Forelimb muscle (tissue), 1 donor: Measurements from ENCODE around the gene FOXE3. TPM values are rescaled to one million over a fixed set of nuclear protein-coding genes. Genes with fewer than 3 reads are reported as not detected.

Experiments
- DNase-seq: peaks from one replicate; pipeline ENCODE4 v3.0.0-alpha.2; 2013; ENCODE audit warnings: low read depth
- polyA plus RNA-seq: library from polyadenylated mRNA; unstranded; fragments of 120-200 nt; gene quantifications from one replicate; pipeline ENCODE4 v1.2.1, GENCODE V29; 2013; ENCODE audit not compliant: insufficient read length

FOXE3 gene
- 0.06 TPM for polyA plus RNA-seq

GRCh38 chr1:47415728-47416318 is at the start of gene FOXE3:
TSS of gene FOXE3 (plus strand) at chr1:47416285. CDS start at chr1:47416316, 31 bp downstream.
- DNase-seq: no peak

- no peak for DNase-seq
Observed at GRCh38 chr1:47367651-47368050, 48.4 kb upstream of the FOXE3 start.

- DNase-seq: no peak
Observed at GRCh38 chr1:47371016-47371517, 45.0 kb upstream of the FOXE3 start.

- DNase-seq: no peak
Observed at GRCh38 chr1:47374501-47374900, 41.6 kb upstream of the FOXE3 start.

- DNase-seq: no peak
Observed at GRCh38 chr1:47378147-47378546, 37.9 kb upstream of the FOXE3 start.

- DNase-seq: no peak
Observed at GRCh38 chr1:47380699-47381098, 35.4 kb upstream of the FOXE3 start.

- no peak for DNase-seq
Observed at GRCh38 chr1:47382399-47382983, 33.6 kb upstream of the FOXE3 start.

GRCh38 chr1:47384083-47384482 is 32.0 kb upstream of the FOXE3 start:
- DNase-seq: no peak

GRCh38 chr1:47385020-47385419 is 31.1 kb upstream of the FOXE3 start:
- DNase-seq: no peak

GRCh38 chr1:47386268-47386667 is 29.8 kb upstream of the FOXE3 start:
- no peak for DNase-seq

GRCh38 chr1:47388030-47388890 is 27.8 kb upstream of the FOXE3 start:
- peak; percentile 34 for DNase-seq

- no peak for DNase-seq
Observed at GRCh38 chr1:47388891-47389238, 27.2 kb upstream of the FOXE3 start.

GRCh38 chr1:47389731-47390130 is 26.4 kb upstream of the FOXE3 start:
- DNase-seq: no peak

GRCh38 chr1:47390843-47391242 is 25.2 kb upstream of the FOXE3 start:
- DNase-seq: no peak

- DNase-seq: no peak
Observed at GRCh38 chr1:47393141-47393540, 22.9 kb upstream of the FOXE3 start.

- DNase-seq: no peak
Observed at GRCh38 chr1:47395433-47395832, 20.7 kb upstream of the FOXE3 start.

- DNase-seq: no peak
Observed at GRCh38 chr1:47396671-47397196, 19.4 kb upstream of the FOXE3 start.

GRCh38 chr1:47399138-47399845 is 16.8 kb upstream of the FOXE3 start:
- no peak for DNase-seq

- DNase-seq: no peak
Observed at GRCh38 chr1:47399846-47400155, 16.3 kb upstream of the FOXE3 start.

GRCh38 chr1:47401761-47402160 is 14.3 kb upstream of the FOXE3 start:
- no peak for DNase-seq

- DNase-seq: no peak
Observed at GRCh38 chr1:47402591-47402990, 13.5 kb upstream of the FOXE3 start.

GRCh38 chr1:47403321-47403910 is 12.7 kb upstream of the FOXE3 start:
- no peak for DNase-seq
